Keratinocyte (primary cell): ENCODE results near the gene RTN4IP1. TPM values are rescaled to one million over a fixed set of nuclear protein-coding genes. Genes with fewer than 3 reads are reported as not detected.

ENCODE experiments used
- DNase-seq: peaks from one replicate; pipeline ENCODE4 v3.0.0-alpha.2; 2011; ENCODE audit warnings: low read depth, missing footprints, low spot score
- FAIRE-seq: peaks from 2 replicates; lab custom pipeline; 2011; peaks lifted over from hg19 to GRCh38; lab: Jason Lieb, UNC
- H2AFZ ChIP-seq: 2 replicates; pipeline ENCODE4 v1.6.0; 2012; ENCODE audit warnings: low read length, control low read depth, inconsistent platforms; ENCODE audit not compliant: control insufficient read depth
- H3K27ac ChIP-seq: 2 replicates; pipeline ENCODE4 v1.5.1; 2011; ENCODE audit warnings: low read length; ENCODE audit not compliant: control insufficient read depth, insufficient read depth
- H3K27me3 ChIP-seq: 3 replicates; pipeline ENCODE4 v1.6.0; 2011; ENCODE audit warnings: low read length; ENCODE audit not compliant: control insufficient read depth, insufficient read depth; ENCODE audit errors: extremely low read depth
- H3K36me3 ChIP-seq, 2 experiments: 2 replicates in 1 of 2; 3 replicates in 1 of 2; pipeline ENCODE4 v1.5.1; 2011; ENCODE audit warnings: low read length in 2 of 2, mild to moderate bottlenecking in 1 of 2; ENCODE audit not compliant: control insufficient read depth in 2 of 2, insufficient read depth in 2 of 2; ENCODE audit errors: extremely low read depth in 1 of 2
- H3K4me1 ChIP-seq: 3 replicates; pipeline ENCODE4 v1.5.1; 2011; ENCODE audit warnings: low read length; ENCODE audit not compliant: control insufficient read depth, insufficient read depth; ENCODE audit errors: extremely low read depth
- H3K4me2 ChIP-seq: 3 replicates; pipeline ENCODE4 v1.6.0; 2011; ENCODE audit warnings: low read depth, low read length; ENCODE audit not compliant: control insufficient read depth, insufficient read depth; ENCODE audit errors: extremely low read depth
- H3K4me3 ChIP-seq, 3 experiments: fragments of 200-600 bp in 1 of 3; sonication (generic) in 1 of 3; 2 replicates in 2 of 3; 3 replicates in 1 of 3; pipeline ENCODE4 v1.5.1; 2011 to 2016; ENCODE audit warnings: low read length in 3 of 3, mild to moderate bottlenecking in 3 of 3, control low read depth in 2 of 3, inconsistent platforms in 1 of 3, low read depth in 1 of 3, mixed read lengths in 1 of 3, mixed run types in 1 of 3, moderate library complexity in 1 of 3; ENCODE audit not compliant: control insufficient read depth in 2 of 3, insufficient read depth in 2 of 3; ENCODE audit errors: extremely low read depth in 1 of 3
- H3K79me2 ChIP-seq: 2 replicates; pipeline ENCODE4 v1.6.0; 2012; ENCODE audit warnings: low read length; ENCODE audit not compliant: control insufficient read depth, insufficient read depth
- H3K9ac ChIP-seq: 3 replicates; pipeline ENCODE4 v1.6.0; 2011; ENCODE audit warnings: low read length; ENCODE audit not compliant: control insufficient read depth, insufficient read depth; ENCODE audit errors: extremely low read depth
- H3K9me1 ChIP-seq: 3 replicates; pipeline ENCODE4 v1.6.0; 2011; ENCODE audit warnings: low read length; ENCODE audit not compliant: control insufficient read depth, insufficient read depth; ENCODE audit errors: extremely low read depth
- H3K9me3 ChIP-seq: 2 replicates; pipeline ENCODE4 v1.5.1; 2012; ENCODE audit warnings: low read depth, low read length; ENCODE audit not compliant: control insufficient read depth
- H4K20me1 ChIP-seq: 3 replicates; pipeline ENCODE4 v1.6.0; 2011; ENCODE audit warnings: low read length; ENCODE audit not compliant: control insufficient read depth, insufficient read depth; ENCODE audit errors: extremely low read depth
- EZH2 ChIP-seq: IDR thresholded peaks from one replicate; pipeline ENCODE4 v1.6.1; 2012; ENCODE audit warnings: inconsistent platforms, mild to moderate bottlenecking, low read length, moderate library complexity
- dilution Hi-C: fragments of 300-500 bp; cut with MboI; formaldehyde crosslinking; loops from one replicate; pipeline ENCODE4 v1.7.0; 2020; ENCODE audit warnings: low sequenced_read_pairs; ENCODE audit not compliant: extremely low pct_ligation_motif_present
- polyA plus RNA-seq, 5 experiments: library from polyadenylated mRNA; depleted of rRNA in 3 of 5; stranded (reverse) in 3 of 5; stranded (forward) in 1 of 5; unstranded in 1 of 5; fragments of >200 nt; gene quantifications; 1 replicate in 1 of 5; 2 replicates in 3 of 5; 3 replicates in 1 of 5; pipeline versions ENCODE4 v1.2.1 to v1.2.3, GENCODE V29; 2011 to 2012; ENCODE audit warnings: missing spikeins in 2 of 5, low read depth in 1 of 5, low replicate concordance in 1 of 5
- TF ChIP-seq, protein P1 (sequence below), 3 experiments: IDR thresholded peaks in 1 of 3; conservative IDR thresholded peaks in 1 of 3; optimal IDR thresholded peaks in 1 of 3; 2 replicates in 2 of 3; 3 replicates in 1 of 3; pipeline versions ENCODE3 to v1.5.1; 2011; ENCODE audit warnings: low read length in 3 of 3, mild to moderate bottlenecking in 3 of 3, moderate library complexity in 2 of 3, control low read depth in 1 of 3, inconsistent platforms in 1 of 3; ENCODE audit not compliant: insufficient read depth in 2 of 3; ENCODE audit errors: extremely low read depth in 1 of 3

The RTN4IP1 gene
- polyA plus RNA-seq, 1 donor (not counting 4 experiments of a cell fraction or from before 2014, with no cell fraction given) = 8.0 TPM

DNA sequence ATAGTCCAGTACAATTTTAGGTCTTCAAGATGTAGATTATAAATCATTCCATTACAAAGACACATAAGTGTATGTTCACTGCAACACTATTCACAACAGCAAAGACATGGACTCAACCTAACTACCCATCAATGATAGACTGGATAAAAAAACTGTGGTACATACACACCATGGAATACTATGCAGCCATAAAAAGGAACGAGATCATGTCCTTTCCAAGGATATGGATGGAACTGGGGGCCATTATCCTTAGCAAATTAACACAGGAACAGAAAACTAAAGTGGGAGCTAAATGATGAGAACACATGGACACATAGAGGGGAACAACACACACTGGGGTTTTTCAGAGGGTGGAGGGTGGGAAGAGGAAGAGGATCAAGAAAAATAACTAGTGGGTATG is 6.3 kb downstream of the RTN4IP1 start:
- no peak overlapping the region for H3K4me2 ChIP-seq
- no peak overlapping the region for H2AFZ ChIP-seq
- FAIRE-seq (no peak), DNase-seq (no peak)
- H3K9me3 ChIP-seq = no peaks in the 10 kb centered on the region
- dilution Hi-C loops = no loop called here
- H3K4me3 ChIP-seq = no peak overlapping the region
- peaks cover 0 to 2% of the 10 kb centered on the region in 2 experiments for H3K36me3 ChIP-seq
- H3K9me1 ChIP-seq = no peaks in the 10 kb centered on the region
- no peaks in the 10 kb centered on the region for H4K20me1 ChIP-seq
- H3K27me3 ChIP-seq = no peaks in the 10 kb centered on the region
- H3K9ac ChIP-seq = no peak overlapping the region
- TF ChIP-seq EZH2 = no peak
- TF ChIP-seq, protein P1, sequence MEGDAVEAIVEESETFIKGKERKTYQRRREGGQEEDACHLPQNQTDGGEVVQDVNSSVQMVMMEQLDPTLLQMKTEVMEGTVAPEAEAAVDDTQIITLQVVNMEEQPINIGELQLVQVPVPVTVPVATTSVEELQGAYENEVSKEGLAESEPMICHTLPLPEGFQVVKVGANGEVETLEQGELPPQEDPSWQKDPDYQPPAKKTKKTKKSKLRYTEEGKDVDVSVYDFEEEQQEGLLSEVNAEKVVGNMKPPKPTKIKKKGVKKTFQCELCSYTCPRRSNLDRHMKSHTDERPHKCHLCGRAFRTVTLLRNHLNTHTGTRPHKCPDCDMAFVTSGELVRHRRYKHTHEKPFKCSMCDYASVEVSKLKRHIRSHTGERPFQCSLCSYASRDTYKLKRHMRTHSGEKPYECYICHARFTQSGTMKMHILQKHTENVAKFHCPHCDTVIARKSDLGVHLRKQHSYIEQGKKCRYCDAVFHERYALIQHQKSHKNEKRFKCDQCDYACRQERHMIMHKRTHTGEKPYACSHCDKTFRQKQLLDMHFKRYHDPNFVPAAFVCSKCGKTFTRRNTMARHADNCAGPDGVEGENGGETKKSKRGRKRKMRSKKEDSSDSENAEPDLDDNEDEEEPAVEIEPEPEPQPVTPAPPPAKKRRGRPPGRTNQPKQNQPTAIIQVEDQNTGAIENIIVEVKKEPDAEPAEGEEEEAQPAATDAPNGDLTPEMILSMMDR (optimal IDR thresholded peaks at IDR 0.05 in 1 of 3, IDR thresholded peaks at IDR 0.05 in 1 of 3, conservative IDR thresholded peaks at IDR 0.05 in 1 of 3; ENCODE audit: extremely low read depth in 1 of 3, insufficient read depth in 2 of 3, low read length in 3 of 3) = no peak
- no peaks in the 10 kb centered on the region for H3K79me2 ChIP-seq
- no peak overlapping the region for H3K27ac ChIP-seq
- H3K4me1 ChIP-seq = no peaks in the 10 kb centered on the region

DNA sequence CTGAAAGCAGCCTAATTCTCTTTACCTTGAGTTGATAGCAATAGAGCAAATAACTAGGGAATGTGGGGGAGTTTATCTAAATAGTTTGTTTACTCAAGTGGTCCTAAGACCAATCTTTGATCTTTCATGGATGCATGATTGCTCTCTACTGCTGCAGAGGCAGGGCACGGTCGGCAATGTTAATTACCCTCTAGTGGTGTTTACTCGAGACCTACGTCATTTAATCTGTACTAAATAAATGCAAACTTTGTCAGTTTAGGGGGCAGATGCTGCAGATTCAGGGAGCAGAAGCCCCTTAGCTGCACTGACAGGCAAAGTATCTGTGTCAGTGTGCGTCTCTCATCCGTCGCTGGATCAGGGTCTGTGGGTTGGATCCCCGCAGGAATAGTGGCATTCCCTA is 6.9 kb downstream of the RTN4IP1 start:
- FAIRE-seq (no peak), DNase-seq (no peak)
- no peak overlapping the region for H3K4me2 ChIP-seq
- dilution Hi-C loops = no loop called here
- no peaks in the 10 kb centered on the region for H3K27me3 ChIP-seq
- H3K9me3 ChIP-seq = no peaks in the 10 kb centered on the region
- H3K79me2 ChIP-seq = no peaks in the 10 kb centered on the region
- no peak overlapping the region for H3K4me3 ChIP-seq
- no peak overlapping the region for H2AFZ ChIP-seq
- TF ChIP-seq, protein P1 (optimal IDR thresholded peaks at IDR 0.05 in 1 of 3, IDR thresholded peaks at IDR 0.05 in 1 of 3, conservative IDR thresholded peaks at IDR 0.05 in 1 of 3; ENCODE audit: extremely low read depth in 1 of 3, insufficient read depth in 2 of 3, low read length in 3 of 3) = no peak
- no peaks in the 10 kb centered on the region for H4K20me1 ChIP-seq
- no peaks in the 10 kb centered on the region for H3K4me1 ChIP-seq
- peaks cover 0 to 2% of the 10 kb centered on the region in 2 experiments for H3K36me3 ChIP-seq
- H3K9ac ChIP-seq = no peak overlapping the region
- H3K9me1 ChIP-seq = no peaks in the 10 kb centered on the region
- no peak overlapping the region for H3K27ac ChIP-seq
